HFFc6 (cell line): ENCODE results near the gene SARNP. TPM values are rescaled to one million over a fixed set of nuclear protein-coding genes. Genes with fewer than 3 reads are reported as not detected.
A peak's percentile ranks its signal among the peaks of the same experiment; 100 is the strongest.

Source experiments
- DNase-seq: peaks from one replicate; pipeline ENCODE4 v3.0.0-alpha.2; 2018
- H3K27ac Mint-ChIP-seq: 2 replicates; pipeline ENCODE4 v1.8.0; 2020; ENCODE audit warnings: mild to moderate bottlenecking, mixed read lengths
- H3K27me3 Mint-ChIP-seq: 2 replicates; pipeline ENCODE4 v1.8.0; 2021; ENCODE audit warnings: mild to moderate bottlenecking, moderate library complexity, mixed read lengths; ENCODE audit not compliant: insufficient read depth
- H3K36me3 Mint-ChIP-seq: 2 replicates; pipeline ENCODE4 v1.8.0; 2021; ENCODE audit warnings: low read depth, mixed read lengths
- H3K4me1 Mint-ChIP-seq: 2 replicates; pipeline ENCODE4 v1.8.0; 2020; ENCODE audit warnings: low read depth, mixed read lengths
- H3K4me3 Mint-ChIP-seq: 2 replicates; pipeline ENCODE4 v1.8.0; 2020; ENCODE audit warnings: mild to moderate bottlenecking, moderate library complexity, mixed read lengths
- H3K9me3 Mint-ChIP-seq: 2 replicates; pipeline ENCODE4 v1.8.0; 2020; ENCODE audit warnings: mild to moderate bottlenecking, mixed read lengths
- total RNA-seq, 6 experiments: library from RNA; stranded (reverse); fragmentation: NEBNext Ultra II Directional; extraction: Animal tissue kit (Norgen Biotek cat#: 25700); gene quantifications; 2 replicates in 1 of 6; 3 replicates in 5 of 6; pipeline ENCODE4 v1.2.3, GENCODE V29; 2021
- TF ChIP-seq, protein P1 (sequence below): fragments of 200-600 bp; sonication (generic); IDR thresholded peaks from 2 replicates; pipeline ENCODE4 v1.5.0; 2021; ENCODE audit warnings: antibody characterized with exemption, mild to moderate bottlenecking

Gene SARNP
- total RNA-seq, 6 experiments from 2014 or later = 68.9 to 85.5 (median 78.4) TPM

DNA sequence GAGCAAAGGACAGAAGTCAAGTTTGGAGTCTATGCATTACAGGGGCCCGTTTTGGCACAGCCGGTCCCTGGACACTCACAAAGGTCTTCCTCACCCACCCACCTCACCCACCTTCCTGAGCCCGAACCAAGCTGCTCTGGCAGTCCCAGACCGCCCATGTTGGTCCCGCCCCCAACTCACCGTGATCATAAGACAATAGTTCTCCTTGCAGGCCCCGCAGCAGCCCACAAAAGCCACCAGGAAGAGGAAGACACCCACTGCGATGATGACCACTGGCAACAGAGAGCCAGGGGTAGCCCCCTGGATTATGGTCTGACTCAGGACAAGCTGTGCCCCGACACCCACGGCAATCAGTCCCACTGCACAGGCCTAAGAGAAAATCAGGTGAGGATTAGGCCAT lies 90.6 kb downstream of the SARNP start:
- no peaks in the 10 kb centered on the region for H3K9me3 Mint-ChIP-seq
- peaks cover 65% of the 10 kb centered on the region for H3K4me1 Mint-ChIP-seq
- H3K4me3 Mint-ChIP-seq = peak overlapping the region; percentile 93
- peak overlapping the region; percentile 90 for H3K27ac Mint-ChIP-seq
- peaks cover 43% of the 10 kb centered on the region for H3K36me3 Mint-ChIP-seq
- no peak for DNase-seq
- TF ChIP-seq, protein P1, sequence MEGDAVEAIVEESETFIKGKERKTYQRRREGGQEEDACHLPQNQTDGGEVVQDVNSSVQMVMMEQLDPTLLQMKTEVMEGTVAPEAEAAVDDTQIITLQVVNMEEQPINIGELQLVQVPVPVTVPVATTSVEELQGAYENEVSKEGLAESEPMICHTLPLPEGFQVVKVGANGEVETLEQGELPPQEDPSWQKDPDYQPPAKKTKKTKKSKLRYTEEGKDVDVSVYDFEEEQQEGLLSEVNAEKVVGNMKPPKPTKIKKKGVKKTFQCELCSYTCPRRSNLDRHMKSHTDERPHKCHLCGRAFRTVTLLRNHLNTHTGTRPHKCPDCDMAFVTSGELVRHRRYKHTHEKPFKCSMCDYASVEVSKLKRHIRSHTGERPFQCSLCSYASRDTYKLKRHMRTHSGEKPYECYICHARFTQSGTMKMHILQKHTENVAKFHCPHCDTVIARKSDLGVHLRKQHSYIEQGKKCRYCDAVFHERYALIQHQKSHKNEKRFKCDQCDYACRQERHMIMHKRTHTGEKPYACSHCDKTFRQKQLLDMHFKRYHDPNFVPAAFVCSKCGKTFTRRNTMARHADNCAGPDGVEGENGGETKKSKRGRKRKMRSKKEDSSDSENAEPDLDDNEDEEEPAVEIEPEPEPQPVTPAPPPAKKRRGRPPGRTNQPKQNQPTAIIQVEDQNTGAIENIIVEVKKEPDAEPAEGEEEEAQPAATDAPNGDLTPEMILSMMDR = no peak
- peaks cover 11% of the 10 kb centered on the region for H3K27me3 Mint-ChIP-seq

DNA sequence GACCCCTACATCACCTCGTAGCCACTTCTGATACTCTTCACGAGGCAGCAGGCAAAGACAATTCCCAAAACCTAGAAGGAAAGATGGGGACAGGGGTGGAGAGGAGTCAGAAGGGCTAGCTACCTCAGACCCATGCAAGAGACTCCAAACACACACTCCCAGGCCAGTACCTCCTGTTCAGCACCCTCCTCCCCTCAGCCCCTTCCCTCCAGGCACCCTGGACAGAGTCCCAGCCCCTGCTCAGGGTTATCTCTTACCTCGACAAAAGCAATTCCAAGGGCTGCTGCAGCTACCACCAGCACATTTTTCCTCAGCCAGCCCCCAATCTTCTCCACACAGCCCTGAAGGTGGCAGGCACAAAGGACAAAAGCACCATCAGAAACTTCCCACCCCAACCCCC lies 92.0 kb downstream of the SARNP start:
- Mint-ChIP-seq H3K4me1 (peaks cover 74% of the 10 kb centered on the region), H3K9me3 (no peaks in the 10 kb centered on the region), H3K27ac (peak overlapping the region; percentile 69), H3K4me3 (peak overlapping the region; percentile 93), H3K36me3 (peaks cover 43% of the 10 kb centered on the region), H3K27me3 (peaks cover 15% of the 10 kb centered on the region)
- TF ChIP-seq, protein P1 = no peak
- DNase-seq = no peak

DNA sequence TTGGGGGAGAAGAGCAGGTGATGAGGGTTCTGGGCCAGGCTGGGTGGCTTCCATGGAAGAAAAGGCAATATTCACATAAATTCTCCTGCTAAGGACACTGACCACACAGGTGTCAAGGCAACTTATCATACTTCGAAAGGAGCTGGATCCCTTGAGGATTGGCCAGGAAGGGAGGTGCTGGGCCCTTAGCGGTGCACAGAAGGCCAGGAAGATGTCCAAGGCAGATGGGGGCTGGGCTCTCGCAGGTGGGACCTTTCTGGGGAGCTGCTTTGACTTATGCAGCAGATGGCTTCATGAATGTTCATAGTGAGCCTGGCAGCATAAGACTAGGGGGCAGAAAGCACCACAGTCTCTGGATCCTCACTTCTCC lies 92.6 kb downstream of the SARNP start:
- DNase-seq = no peak
- Mint-ChIP-seq H3K9me3 (no peaks in the 10 kb centered on the region), H3K27ac (peak overlapping the region; percentile 67), H3K36me3 (peaks cover 43% of the 10 kb centered on the region), H3K27me3 (peaks cover 14% of the 10 kb centered on the region), H3K4me3 (peak overlapping the region; percentile 20), H3K4me1 (peaks cover 74% of the 10 kb centered on the region)
- TF ChIP-seq, protein P1 = peak; percentile 40; the same call in 1 of the 2 replicates

DNA sequence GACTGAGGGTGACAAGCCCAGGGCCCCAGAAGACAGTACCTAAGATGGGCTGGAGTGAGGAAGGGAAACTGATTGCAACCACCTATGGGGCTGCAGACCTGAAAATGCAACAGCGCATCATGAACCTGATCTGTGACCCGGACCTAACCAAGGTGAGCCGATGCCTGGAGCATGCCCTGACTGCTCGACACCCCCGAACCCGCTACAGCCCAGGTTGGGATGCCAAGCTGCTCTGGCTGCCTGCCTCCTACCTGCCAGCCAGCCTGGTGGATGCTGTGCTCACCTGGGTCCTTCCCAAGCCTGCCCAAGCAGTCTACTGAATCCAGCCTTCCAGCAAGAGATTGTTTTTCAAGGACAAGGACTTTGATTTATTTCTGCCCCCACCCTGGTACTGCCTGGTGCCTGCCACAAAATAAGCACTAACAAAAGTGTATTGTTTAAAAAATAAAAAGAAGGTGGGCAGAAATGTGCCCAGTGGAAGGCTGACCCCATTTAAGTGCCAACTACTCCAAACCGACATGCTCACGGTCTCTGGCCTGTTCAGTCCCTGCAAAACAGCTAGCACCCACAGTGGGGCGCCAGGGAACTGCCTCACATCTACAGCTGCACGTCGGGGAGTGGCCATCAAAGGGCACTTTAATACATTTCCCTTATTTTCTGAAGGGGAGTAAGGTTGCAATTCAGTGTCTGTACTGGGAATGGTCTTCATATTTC lies 93.1 kb downstream of the SARNP start:
- H3K27ac Mint-ChIP-seq = peak overlapping the region; percentile 67
- peak overlapping the region; percentile 20 for H3K4me3 Mint-ChIP-seq
- peaks cover 43% of the 10 kb centered on the region for H3K36me3 Mint-ChIP-seq
- peak; percentile 57 for DNase-seq
- H3K9me3 Mint-ChIP-seq = no peaks in the 10 kb centered on the region
- TF ChIP-seq, protein P1 = peak; percentile 73
- peaks cover 74% of the 10 kb centered on the region for H3K4me1 Mint-ChIP-seq
- H3K27me3 Mint-ChIP-seq = peaks cover 15% of the 10 kb centered on the region

DNA sequence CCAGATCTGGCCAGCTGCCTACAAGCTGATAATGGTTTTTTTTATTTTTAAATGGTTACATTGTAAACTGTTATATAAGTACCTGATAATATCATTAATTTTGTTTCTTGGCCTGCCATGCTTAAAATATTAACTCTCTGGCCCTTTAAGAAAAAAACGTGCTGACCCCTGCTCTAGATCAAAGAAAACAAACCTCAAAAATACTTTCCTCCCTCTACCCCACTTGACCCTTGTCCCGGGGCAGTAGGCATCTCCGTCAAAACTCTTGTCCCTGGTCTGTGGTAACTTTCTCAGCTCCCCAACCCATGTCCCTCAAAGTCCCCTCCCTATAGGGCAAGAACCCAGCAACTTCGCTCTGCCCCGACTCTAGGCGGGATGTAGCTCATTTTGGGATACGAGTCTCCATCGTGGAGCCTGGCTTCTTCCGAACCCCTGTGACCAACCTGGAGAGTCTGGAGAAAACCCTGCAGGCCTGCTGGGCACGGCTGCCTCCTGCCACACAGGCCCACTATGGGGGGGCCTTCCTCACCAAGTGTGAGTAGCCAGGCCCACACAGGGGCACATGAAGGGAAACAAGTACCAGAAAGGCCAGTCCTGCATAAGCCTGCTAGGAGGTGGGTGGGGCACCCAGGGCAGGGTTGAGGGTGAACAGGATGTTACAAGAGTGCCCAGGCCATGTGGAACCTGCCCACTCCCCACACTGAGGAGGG lies 93.9 kb downstream of the SARNP start:
- peaks cover 43% of the 10 kb centered on the region for H3K36me3 Mint-ChIP-seq

More for the DNA sequence above, 93.9 kb downstream of the SARNP start:
- peak overlapping the region; percentile 67 for H3K27ac Mint-ChIP-seq
- no peak overlapping the region for H3K4me3 Mint-ChIP-seq
- H3K9me3 Mint-ChIP-seq = no peaks in the 10 kb centered on the region
- DNase-seq = no peak
- H3K27me3 Mint-ChIP-seq = peaks cover 15% of the 10 kb centered on the region
- TF ChIP-seq, protein P1 = no peak
- H3K4me1 Mint-ChIP-seq = peaks cover 81% of the 10 kb centered on the region
